Loucy (cell line): Measurements from ENCODE around the gene BACE1.

Experiments used
- CTCF ChIP-seq: fragments of 200-600 bp; sonication (generic); conservative IDR thresholded peaks from 2 replicates; pipeline ENCODE4 v1.5.1; 2014; ENCODE audit warnings: mild to moderate bottlenecking, antibody characterized with exemption, low read length
- EZH2phosphoT487 ChIP-seq: fragments of 200-600 bp; IDR thresholded peaks from 2 replicates; pipeline ENCODE4 v1.6.1; 2018; ENCODE audit warnings: antibody characterized with exemption, mild to moderate bottlenecking, moderate library complexity, borderline replicate concordance

DNA sequence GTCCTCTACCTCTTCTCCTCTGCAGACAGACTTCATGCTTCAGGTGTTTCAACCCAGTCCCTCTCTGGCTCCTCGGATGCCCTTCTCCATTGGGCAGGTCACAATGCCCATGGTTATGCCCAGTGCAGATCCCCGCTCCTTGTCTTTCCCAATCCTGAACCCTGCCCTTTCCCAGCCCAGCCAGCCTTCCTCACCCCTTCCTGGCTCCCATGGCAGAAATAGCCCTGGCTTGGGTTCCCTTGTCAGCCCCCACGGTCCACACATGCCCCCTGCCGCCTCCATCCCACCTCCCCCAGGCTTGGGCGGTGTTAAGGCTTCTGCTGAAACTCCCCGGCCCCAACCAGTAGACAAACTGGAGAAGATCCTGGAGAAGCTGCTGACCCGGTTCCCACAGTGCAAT, 34.2 kb downstream of the BACE1 start:
- no peak for TF ChIP-seq EZH2phosphoT487
- TF ChIP-seq CTCF = no peak
